ENCODE data around the gene PPFIBP2. TPM values are rescaled to one million over a fixed set of nuclear protein-coding genes. Genes with fewer than 3 reads are reported as not detected.

Gene PPFIBP2
- total RNA-seq, 1 experiment from 2014 or later: 5.7 TPM

DNA sequence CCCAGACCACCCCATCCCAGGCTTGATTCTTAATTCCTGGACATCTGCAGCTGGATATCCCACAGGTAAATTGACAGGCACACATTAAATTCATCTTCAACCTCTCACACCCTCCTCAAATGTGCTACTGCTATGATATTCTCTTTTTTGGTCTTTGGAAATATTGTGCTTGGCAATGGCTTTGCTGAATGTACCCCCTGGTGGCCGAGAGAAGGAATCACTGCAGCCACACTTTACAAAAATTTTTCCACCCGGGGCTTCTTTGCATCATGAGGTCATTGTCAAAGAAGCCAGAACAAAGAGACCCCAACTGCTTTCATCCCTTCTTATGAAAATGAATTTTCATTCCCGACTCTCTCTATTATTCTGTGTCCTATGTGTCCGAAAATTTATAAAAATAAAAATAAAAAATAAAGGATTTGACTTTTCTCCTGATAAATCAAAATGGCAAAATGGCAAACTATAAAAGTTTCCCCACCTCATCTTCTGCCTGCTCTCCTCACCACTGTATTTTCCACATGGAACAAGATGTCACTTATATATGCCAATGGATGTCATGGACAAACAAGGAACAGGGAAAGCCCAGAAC lies 174.5 kb downstream of the PPFIBP2 start:
- RAD21 ChIA-PET (ENCODE audit: low non-redundant PET in 1 of 2, low total read pairs in 2 of 2, uncharacterized antibody in 2 of 2, unreplicated experiment in 2 of 2): interaction anchor here in 1 of 2 experiments (1.5 kb wide), 1 partner anchor 117 kb away, joined by 3 read pairs; no protein-coding TSS in a partner anchor
- Histone ChIP-seq H2AFZ (ENCODE audit: low read depth, low read length, poor library complexity, severe bottlenecking) (no peak overlapping the region), H3K4me1 (ENCODE audit: control insufficient read depth in 1 of 2, insufficient read depth in 2 of 2, low read length in 2 of 2) (no peaks in the 10 kb centered on the region), H3K27me3 (ENCODE audit: insufficient read depth, low read length) (peaks cover 89% of the 10 kb centered on the region), H3K79me2 (ENCODE audit: insufficient read depth, low read length) (no peaks in the 10 kb centered on the region), H3K9ac (ENCODE audit: low read length) (no peak overlapping the region), H3K9me2 (ENCODE audit: insufficient read depth) (no peaks in the 10 kb centered on the region), H3K27ac (ENCODE audit: low read depth, low read length) (no peak overlapping the region), H3K4me3 (replicated peaks in 1 of 2; ENCODE audit: low read depth in 1 of 2, low read length in 2 of 2) (no peak overlapping the region), H3K9me3 (ENCODE audit: control insufficient read depth in 1 of 2, insufficient read depth in 1 of 2, low read depth in 1 of 2, low read length in 2 of 2) (no peaks in the 10 kb centered on the region), H3K4me2 (ENCODE audit: low read length) (no peak overlapping the region), H3K36me3 (ENCODE audit: control insufficient read depth in 1 of 2, insufficient read depth in 2 of 2, low read length in 2 of 2) (no peaks in the 10 kb centered on the region), H4K20me1 (ENCODE audit: insufficient read depth) (no peaks in the 10 kb centered on the region)
- CTCF ChIA-PET: interaction anchor here (1.0 kb wide), 1 partner anchor 23 kb away, joined by 3 read pairs; no protein-coding TSS in a partner anchor
- TF ChIP-seq RAD21 (IDR thresholded peaks at IDR 0.05; ENCODE audit: low read depth) (peak; percentile 54), ZFX (IDR thresholded peaks at IDR 0.05) (no peak)
- TF ChIP-seq, protein P1, sequence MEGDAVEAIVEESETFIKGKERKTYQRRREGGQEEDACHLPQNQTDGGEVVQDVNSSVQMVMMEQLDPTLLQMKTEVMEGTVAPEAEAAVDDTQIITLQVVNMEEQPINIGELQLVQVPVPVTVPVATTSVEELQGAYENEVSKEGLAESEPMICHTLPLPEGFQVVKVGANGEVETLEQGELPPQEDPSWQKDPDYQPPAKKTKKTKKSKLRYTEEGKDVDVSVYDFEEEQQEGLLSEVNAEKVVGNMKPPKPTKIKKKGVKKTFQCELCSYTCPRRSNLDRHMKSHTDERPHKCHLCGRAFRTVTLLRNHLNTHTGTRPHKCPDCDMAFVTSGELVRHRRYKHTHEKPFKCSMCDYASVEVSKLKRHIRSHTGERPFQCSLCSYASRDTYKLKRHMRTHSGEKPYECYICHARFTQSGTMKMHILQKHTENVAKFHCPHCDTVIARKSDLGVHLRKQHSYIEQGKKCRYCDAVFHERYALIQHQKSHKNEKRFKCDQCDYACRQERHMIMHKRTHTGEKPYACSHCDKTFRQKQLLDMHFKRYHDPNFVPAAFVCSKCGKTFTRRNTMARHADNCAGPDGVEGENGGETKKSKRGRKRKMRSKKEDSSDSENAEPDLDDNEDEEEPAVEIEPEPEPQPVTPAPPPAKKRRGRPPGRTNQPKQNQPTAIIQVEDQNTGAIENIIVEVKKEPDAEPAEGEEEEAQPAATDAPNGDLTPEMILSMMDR (IDR thresholded peaks at IDR 0.05 in 2 of 3, conservative IDR thresholded peaks at IDR 0.05 in 1 of 3; ENCODE audit: borderline replicate concordance in 1 of 3, insufficient read depth in 1 of 3, low read depth in 2 of 3, low read length in 2 of 3): peak; percentile 61 to 82 (median 78); a peak in 5 of 6 replicates
- POLR2A ChIA-PET: no interaction called here
- BruUV-seq (replicated peaks): no TSS peak
- intact Hi-C loops (cut with micrococcal nuclease): no loop called here
- peak; percentile 63 for ATAC-seq
- peak; percentile 12 for DNase-seq (ENCODE audit: low read depth, low spot score)

DNA sequence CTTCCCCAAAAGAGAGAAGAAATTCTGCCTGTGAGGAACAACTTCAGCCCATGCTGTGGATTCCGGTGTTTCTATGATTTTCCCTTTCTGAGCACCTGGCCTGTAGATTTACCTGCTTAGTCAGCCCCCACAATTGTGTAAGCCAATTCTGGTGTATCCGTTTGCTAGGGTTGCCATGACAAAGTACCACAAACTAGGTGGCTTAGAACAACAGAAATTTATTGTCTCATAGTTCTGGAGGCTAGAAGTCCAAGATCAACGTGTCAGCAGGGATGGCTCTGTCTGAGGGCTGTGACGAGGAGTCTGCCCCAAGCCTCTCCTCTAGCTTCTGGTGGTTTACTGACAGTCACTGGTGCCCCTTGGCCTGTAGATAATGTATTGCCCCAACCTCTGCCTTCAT lies 175.4 kb downstream of the PPFIBP2 start:
- ATAC-seq: no peak
- no peak for DNase-seq (ENCODE audit: low read depth, low spot score)
- H3K4me1 ChIP-seq (ENCODE audit: control insufficient read depth in 1 of 2, insufficient read depth in 2 of 2, low read length in 2 of 2): no peaks in the 10 kb centered on the region

More for the DNA sequence above, 175.4 kb downstream of the PPFIBP2 start:
- no peaks in the 10 kb centered on the region for H3K36me3 ChIP-seq (ENCODE audit: control insufficient read depth in 1 of 2, insufficient read depth in 2 of 2, low read length in 2 of 2)
- H3K4me3 ChIP-seq (replicated peaks in 1 of 2; ENCODE audit: low read depth in 1 of 2, low read length in 2 of 2): no peak overlapping the region
- no peak overlapping the region for H3K9ac ChIP-seq (ENCODE audit: low read length)
- no peak overlapping the region for H2AFZ ChIP-seq (ENCODE audit: low read depth, low read length, poor library complexity, severe bottlenecking)
- BruUV-seq (replicated peaks): no TSS peak
- peaks cover 91% of the 10 kb centered on the region for H3K27me3 ChIP-seq (ENCODE audit: insufficient read depth, low read length)
- no peak overlapping the region for H3K4me2 ChIP-seq (ENCODE audit: low read length)
- no peaks in the 10 kb centered on the region for H4K20me1 ChIP-seq (ENCODE audit: insufficient read depth)
- intact Hi-C loops (cut with micrococcal nuclease): no loop called here
- TF ChIP-seq POLR2A (IDR thresholded peaks at IDR 0.05; ENCODE audit: borderline replicate concordance, extremely low read depth, insufficient read depth, insufficient read length) (no peak), ZFX (IDR thresholded peaks at IDR 0.05) (no peak)
- ChIA-PET CTCF (interaction anchor here (1.0 kb wide), 1 partner anchor 24 kb away, joined by 3 read pairs; no protein-coding TSS in a partner anchor), POLR2A (no interaction called here), RAD21 (ENCODE audit: low non-redundant PET in 1 of 2, low total read pairs in 2 of 2, uncharacterized antibody in 2 of 2, unreplicated experiment in 2 of 2) (interaction anchor here in 1 of 2 experiments (1.5 kb wide), 1 partner anchor 118 kb away, joined by 3 read pairs; no protein-coding TSS in a partner anchor)
- no peaks in the 10 kb centered on the region for H3K9me3 ChIP-seq (ENCODE audit: control insufficient read depth in 1 of 2, insufficient read depth in 1 of 2, low read depth in 1 of 2, low read length in 2 of 2)
- no peaks in the 10 kb centered on the region for H3K9me2 ChIP-seq (ENCODE audit: insufficient read depth)
- H3K27ac ChIP-seq (ENCODE audit: low read depth, low read length): no peak overlapping the region
- no peaks in the 10 kb centered on the region for H3K79me2 ChIP-seq (ENCODE audit: insufficient read depth, low read length)

Measured in HCT116 (cell line).